ENCODE data around the gene TRPC3.
A peak's percentile ranks its signal among the peaks of the same experiment; 100 is the strongest.

The TRPC3 gene

DNA sequence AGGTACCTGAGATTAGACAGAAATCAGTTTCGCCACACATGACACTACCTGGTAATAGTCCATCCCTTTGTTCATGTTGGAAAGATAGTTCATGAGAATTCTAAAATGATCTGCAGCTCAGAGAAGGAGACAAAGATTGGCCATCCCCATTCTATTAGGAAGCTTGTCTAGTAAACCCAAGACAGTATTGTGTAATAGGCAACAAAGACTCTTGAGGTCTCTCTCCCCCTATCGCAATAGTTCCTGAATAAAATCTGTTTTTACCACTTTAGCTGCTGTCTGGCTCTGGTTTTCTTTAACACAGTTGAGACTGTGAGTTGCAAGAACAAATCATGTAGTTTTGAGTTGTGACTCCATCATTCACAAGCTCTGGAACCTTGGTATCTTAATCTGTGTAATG is 66.7 kb downstream of the TRPC3 start:
- TF ChIP-seq CTCF (conservative IDR thresholded peaks at IDR 0.05; ENCODE audit: control insufficient read depth, insufficient read depth, low read depth, low read length): no peak
- no peak overlapping the region for H3K4me3 ChIP-seq (ENCODE audit: control insufficient read depth, low read depth, low read length)

DNA sequence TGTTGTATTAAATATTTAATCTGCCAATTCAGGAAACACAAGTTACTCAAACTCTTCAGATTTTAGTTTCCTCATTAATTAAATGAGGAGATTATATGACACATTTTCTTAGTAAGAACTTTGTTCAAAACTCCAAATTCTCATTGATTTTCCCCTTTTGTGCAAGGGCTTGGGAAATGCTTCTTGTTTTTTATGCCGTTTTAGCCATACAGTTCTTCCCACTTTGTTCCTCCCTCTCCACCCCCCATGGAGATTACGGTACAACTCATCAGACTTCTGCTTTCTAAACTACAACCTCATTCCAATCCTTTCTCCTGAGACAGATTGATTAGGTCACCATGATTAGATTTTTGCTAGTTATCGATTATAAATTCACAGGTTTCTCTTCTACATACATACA is 70.7 kb downstream of the TRPC3 start:
- TF ChIP-seq CTCF (conservative IDR thresholded peaks at IDR 0.05; ENCODE audit: control insufficient read depth, insufficient read depth, low read depth, low read length): no peak
- H3K4me3 ChIP-seq (ENCODE audit: control insufficient read depth, low read depth, low read length): no peak overlapping the region
- DNase-seq (ENCODE audit: low read depth): no peak

More for the DNA sequence above, 66.7 kb downstream of the TRPC3 start:
- DNase-seq (ENCODE audit: low read depth): no peak

DNA sequence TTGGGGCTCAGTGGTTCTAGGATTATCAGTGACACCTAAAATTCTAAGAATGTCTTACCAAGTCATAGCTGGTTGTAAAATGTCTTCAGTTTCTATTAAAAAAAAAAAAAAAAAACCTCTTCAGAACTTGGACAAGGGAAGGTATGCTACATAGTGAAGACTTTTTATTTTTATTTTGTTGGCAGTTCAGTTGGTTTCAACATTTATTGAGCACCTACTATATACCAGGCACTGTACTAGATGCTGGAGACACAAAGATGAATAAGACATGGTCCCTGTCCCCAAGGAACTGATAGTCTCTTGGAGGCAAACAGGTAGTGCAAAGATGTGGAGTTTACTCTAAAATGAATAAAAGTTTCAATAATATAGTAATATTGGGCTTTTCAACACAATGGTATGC is 72.7 kb downstream of the TRPC3 start:
- no peak overlapping the region for H3K4me3 ChIP-seq (ENCODE audit: control insufficient read depth, low read depth, low read length)
- DNase-seq (ENCODE audit: low read depth): no peak
- no peak for TF ChIP-seq CTCF (conservative IDR thresholded peaks at IDR 0.05; ENCODE audit: control insufficient read depth, insufficient read depth, low read depth, low read length)

GRCh38 chr4:121877041-121877773 is 74.7 kb downstream of the TRPC3 start:
- TF ChIP-seq CTCF (conservative IDR thresholded peaks at IDR 0.05; ENCODE audit: control insufficient read depth, insufficient read depth, low read depth, low read length): no peak
- DNase-seq (ENCODE audit: low read depth): peak; percentile 8
- no peak overlapping the region for H3K4me3 ChIP-seq (ENCODE audit: control insufficient read depth, low read depth, low read length)

DNA sequence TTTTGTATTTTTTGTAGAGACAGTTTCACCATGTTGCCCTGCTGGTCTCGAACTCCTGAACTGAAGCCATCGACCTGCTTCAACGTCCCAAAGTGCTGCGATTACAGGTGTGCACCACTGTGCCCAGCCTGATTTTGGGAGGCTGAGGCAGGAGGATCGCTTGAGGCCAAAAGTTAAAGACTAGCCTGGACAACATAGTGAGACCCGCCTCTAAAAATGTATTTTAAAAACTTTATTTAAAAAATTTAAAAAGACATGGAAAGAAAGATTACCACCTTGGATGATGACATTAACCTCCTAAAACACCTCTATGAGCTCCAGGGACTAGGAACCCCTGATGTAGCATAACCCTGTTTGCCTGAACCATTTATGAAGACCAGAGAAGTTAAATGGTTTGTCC is 75.8 kb downstream of the TRPC3 start:
- no peak for TF ChIP-seq CTCF (conservative IDR thresholded peaks at IDR 0.05; ENCODE audit: control insufficient read depth, insufficient read depth, low read depth, low read length)
- DNase-seq (ENCODE audit: low read depth): no peak
- no peak overlapping the region for H3K4me3 ChIP-seq (ENCODE audit: control insufficient read depth, low read depth, low read length)

- no peak for TF ChIP-seq CTCF (conservative IDR thresholded peaks at IDR 0.05; ENCODE audit: control insufficient read depth, insufficient read depth, low read depth, low read length)
- peak; percentile 3 for DNase-seq (ENCODE audit: low read depth)
- H3K4me3 ChIP-seq (ENCODE audit: control insufficient read depth, low read depth, low read length): no peak overlapping the region
Measured at GRCh38 chr4:121875652-121876051, 76.2 kb downstream of the TRPC3 start.
